GM12878 (cell line): ENCODE measurements around the gene ABHD15. TPM values are rescaled to one million over a fixed set of nuclear protein-coding genes. Genes with fewer than 3 reads are reported as not detected.

Experiments used
- ZNF384 ChIP-seq: IDR thresholded peaks from 2 replicates; pipeline ENCODE4 v1.6.1; 2012; ENCODE audit warnings: low read depth, mild to moderate bottlenecking, low read length, improper control_type of control experiment, borderline replicate concordance
- ZSCAN29 ChIP-seq: fragments of 450-650 bp; IDR thresholded peaks from 2 replicates; pipeline ENCODE4 v1.6.1; 2017; ENCODE audit warnings: mild to moderate bottlenecking, moderate library complexity
- polyA plus RNA-seq, 11 experiments: library from polyadenylated mRNA; depleted of rRNA in 4 of 11; unstranded in 6 of 11; stranded (reverse) in 5 of 11; fragments of >200 nt; fragmentation: Nextera tagmentation in 4 of 11; fragmentation: Illumina TruSeq in 1 of 11; extraction: Ambion mirVana in 4 of 11; extraction: Trizol in 1 of 11; gene quantifications; 1 replicate in 1 of 11; 2 replicates in 10 of 11; pipeline versions ENCODE4 v1.2.1 to v1.2.3, GENCODE V29; 2011 to 2016; ENCODE audit warnings: inconsistent platforms in 2 of 11, missing spikeins in 2 of 11, low read depth in 1 of 11
- total RNA-seq, 4 experiments: library from RNA; depleted of rRNA in 3 of 4; stranded (reverse); fragments of >200 nt in 3 of 4; fragmentation: Illumina TruSeq in 1 of 4; extraction: Trizol in 1 of 4; gene quantifications; 2 replicates each; pipeline versions ENCODE4 v1.2.1 to v1.2.3, GENCODE V29; 2013 to 2021
- TF ChIP-seq, protein P1 (sequence below), 3 experiments: IDR thresholded peaks in 2 of 3; conservative IDR thresholded peaks in 1 of 3; 2 replicates each; pipeline ENCODE4 v1.5.1; 2011; ENCODE audit warnings: low read depth in 3 of 3, low read length in 3 of 3, mild to moderate bottlenecking in 3 of 3, control low read depth in 2 of 3, moderate library complexity in 2 of 3, inconsistent platforms in 1 of 3, mixed read lengths in 1 of 3; ENCODE audit not compliant: control insufficient read depth in 2 of 3, insufficient read depth in 1 of 3; ENCODE audit errors: extremely low read depth in 1 of 3
- TF ChIP-seq, protein P2 (sequence below): fragments of 450-650 bp; IDR thresholded peaks from 2 replicates; pipeline ENCODE4 v1.6.1; 2017; ENCODE audit warnings: mild to moderate bottlenecking, moderate library complexity

The ABHD15 gene
- total and polyA plus RNA-seq, 10 of the 15 experiments (the other 5 are each of a cell fraction or from before 2014, with no cell fraction given) = 2.1 to 9.2 (median 4.9) TPM

DNA sequence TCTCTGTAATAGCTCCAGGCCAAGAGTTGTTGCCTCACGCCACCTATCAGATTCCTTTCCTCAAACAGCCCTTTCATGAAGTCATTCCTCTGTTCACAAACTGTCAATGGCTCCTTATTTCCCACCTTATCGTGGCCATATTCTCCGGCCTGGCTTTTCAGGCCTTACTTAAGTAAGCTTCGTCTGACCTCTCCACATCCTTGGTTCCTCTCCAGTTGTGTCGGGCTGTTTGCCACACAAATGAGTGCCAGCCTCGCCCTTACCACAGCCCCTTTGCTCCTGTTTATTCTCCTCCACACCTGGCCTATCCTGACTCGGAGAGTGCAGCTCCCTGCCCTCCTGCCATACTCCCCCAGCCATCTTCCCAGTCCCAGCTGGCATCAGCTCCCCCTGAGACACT is 3.7 kb upstream of the ABHD15 start (continued):
- no peak for TF ChIP-seq ZNF384
- TF ChIP-seq, protein P1, sequence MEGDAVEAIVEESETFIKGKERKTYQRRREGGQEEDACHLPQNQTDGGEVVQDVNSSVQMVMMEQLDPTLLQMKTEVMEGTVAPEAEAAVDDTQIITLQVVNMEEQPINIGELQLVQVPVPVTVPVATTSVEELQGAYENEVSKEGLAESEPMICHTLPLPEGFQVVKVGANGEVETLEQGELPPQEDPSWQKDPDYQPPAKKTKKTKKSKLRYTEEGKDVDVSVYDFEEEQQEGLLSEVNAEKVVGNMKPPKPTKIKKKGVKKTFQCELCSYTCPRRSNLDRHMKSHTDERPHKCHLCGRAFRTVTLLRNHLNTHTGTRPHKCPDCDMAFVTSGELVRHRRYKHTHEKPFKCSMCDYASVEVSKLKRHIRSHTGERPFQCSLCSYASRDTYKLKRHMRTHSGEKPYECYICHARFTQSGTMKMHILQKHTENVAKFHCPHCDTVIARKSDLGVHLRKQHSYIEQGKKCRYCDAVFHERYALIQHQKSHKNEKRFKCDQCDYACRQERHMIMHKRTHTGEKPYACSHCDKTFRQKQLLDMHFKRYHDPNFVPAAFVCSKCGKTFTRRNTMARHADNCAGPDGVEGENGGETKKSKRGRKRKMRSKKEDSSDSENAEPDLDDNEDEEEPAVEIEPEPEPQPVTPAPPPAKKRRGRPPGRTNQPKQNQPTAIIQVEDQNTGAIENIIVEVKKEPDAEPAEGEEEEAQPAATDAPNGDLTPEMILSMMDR (IDR thresholded peaks at IDR 0.05 in 2 of 3, conservative IDR thresholded peaks at IDR 0.05 in 1 of 3; ENCODE audit: control insufficient read depth in 2 of 3, extremely low read depth in 1 of 3, insufficient read depth in 1 of 3, low read depth in 3 of 3, low read length in 3 of 3) = no peak
- TF ChIP-seq ZSCAN29 = no peak
- TF ChIP-seq, protein P2, sequence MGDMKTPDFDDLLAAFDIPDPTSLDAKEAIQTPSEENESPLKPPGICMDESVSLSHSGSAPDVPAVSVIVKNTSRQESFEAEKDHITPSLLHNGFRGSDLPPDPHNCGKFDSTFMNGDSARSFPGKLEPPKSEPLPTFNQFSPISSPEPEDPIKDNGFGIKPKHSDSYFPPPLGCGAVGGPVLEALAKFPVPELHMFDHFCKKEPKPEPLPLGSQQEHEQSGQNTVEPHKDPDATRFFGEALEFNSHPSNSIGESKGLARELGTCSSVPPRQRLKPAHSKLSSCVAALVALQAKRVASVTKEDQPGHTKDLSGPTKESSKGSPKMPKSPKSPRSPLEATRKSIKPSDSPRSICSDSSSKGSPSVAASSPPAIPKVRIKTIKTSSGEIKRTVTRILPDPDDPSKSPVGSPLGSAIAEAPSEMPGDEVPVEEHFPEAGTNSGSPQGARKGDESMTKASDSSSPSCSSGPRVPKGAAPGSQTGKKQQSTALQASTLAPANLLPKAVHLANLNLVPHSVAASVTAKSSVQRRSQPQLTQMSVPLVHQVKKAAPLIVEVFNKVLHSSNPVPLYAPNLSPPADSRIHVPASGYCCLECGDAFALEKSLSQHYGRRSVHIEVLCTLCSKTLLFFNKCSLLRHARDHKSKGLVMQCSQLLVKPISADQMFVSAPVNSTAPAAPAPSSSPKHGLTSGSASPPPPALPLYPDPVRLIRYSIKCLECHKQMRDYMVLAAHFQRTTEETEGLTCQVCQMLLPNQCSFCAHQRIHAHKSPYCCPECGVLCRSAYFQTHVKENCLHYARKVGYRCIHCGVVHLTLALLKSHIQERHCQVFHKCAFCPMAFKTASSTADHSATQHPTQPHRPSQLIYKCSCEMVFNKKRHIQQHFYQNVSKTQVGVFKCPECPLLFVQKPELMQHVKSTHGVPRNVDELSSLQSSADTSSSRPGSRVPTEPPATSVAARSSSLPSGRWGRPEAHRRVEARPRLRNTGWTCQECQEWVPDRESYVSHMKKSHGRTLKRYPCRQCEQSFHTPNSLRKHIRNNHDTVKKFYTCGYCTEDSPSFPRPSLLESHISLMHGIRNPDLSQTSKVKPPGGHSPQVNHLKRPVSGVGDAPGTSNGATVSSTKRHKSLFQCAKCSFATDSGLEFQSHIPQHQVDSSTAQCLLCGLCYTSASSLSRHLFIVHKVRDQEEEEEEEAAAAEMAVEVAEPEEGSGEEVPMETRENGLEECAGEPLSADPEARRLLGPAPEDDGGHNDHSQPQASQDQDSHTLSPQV = no peak
